Measurements from ENCODE around the gene SMAD6. TPM values are rescaled to one million over a fixed set of nuclear protein-coding genes. Genes with fewer than 3 reads are reported as not detected.
A peak's percentile ranks its signal among the peaks of the same experiment; 100 is the strongest.

The SMAD6 gene
- total RNA-seq, 1 experiment from 2014 or later = 6.6 TPM

GRCh38 chr15:66803749-66804148, 101.7 kb downstream of the SMAD6 start:
- Histone ChIP-seq H3K27me3 (ENCODE audit: insufficient read depth, low read length) (no peaks in the 10 kb centered on the region), H3K9me2 (ENCODE audit: insufficient read depth) (no peaks in the 10 kb centered on the region), H3K36me3 (ENCODE audit: control insufficient read depth in 1 of 2, insufficient read depth in 2 of 2, low read length in 2 of 2) (no peaks in the 10 kb centered on the region), H3K4me1 (ENCODE audit: control insufficient read depth in 1 of 2, insufficient read depth in 2 of 2, low read length in 2 of 2) (peaks cover 40 to 46% of the 10 kb centered on the region in 2 experiments), H3K4me2 (ENCODE audit: low read length) (peak overlapping the region; percentile 84), H3K27ac (ENCODE audit: low read depth, low read length) (peak overlapping the region; percentile 65), H2AFZ (ENCODE audit: low read depth, low read length, poor library complexity, severe bottlenecking) (no peak overlapping the region), H3K9me3 (ENCODE audit: control insufficient read depth in 1 of 2, insufficient read depth in 1 of 2, low read depth in 1 of 2, low read length in 2 of 2) (no peaks in the 10 kb centered on the region), H3K4me3 (replicated peaks in 1 of 2; ENCODE audit: low read depth in 1 of 2, low read length in 2 of 2) (no peak overlapping the region), H4K20me1 (ENCODE audit: insufficient read depth) (no peaks in the 10 kb centered on the region), H3K9ac (ENCODE audit: low read length) (peak overlapping the region; percentile 46; the same call in 1 of the 2 replicates), H3K79me2 (ENCODE audit: insufficient read depth, low read length) (no peaks in the 10 kb centered on the region)
- intact Hi-C loops (cut with micrococcal nuclease) = loop anchor here (5.0 kb wide), 1 partner anchor 39 kb away; no protein-coding TSS in a partner anchor
- TF ChIP-seq JUND (IDR thresholded peaks at IDR 0.05) (no peak), EZH2phosphoT487 (IDR thresholded peaks at IDR 0.05; ENCODE audit: borderline replicate concordance) (no peak), CEBPB (IDR thresholded peaks at IDR 0.05; ENCODE audit: low read depth) (no peak), TCF7L2 (IDR thresholded peaks at IDR 0.05; ENCODE audit: borderline replicate concordance, extremely low read depth, insufficient read depth, insufficient read length) (no peak), ZFX (IDR thresholded peaks at IDR 0.05) (no peak), CTCF (IDR thresholded peaks at IDR 0.05 in 2 of 3, conservative IDR thresholded peaks at IDR 0.05 in 1 of 3; ENCODE audit: borderline replicate concordance in 1 of 3, insufficient read depth in 1 of 3, low read depth in 2 of 3, low read length in 2 of 3) (no peak), SP1 (IDR thresholded peaks at IDR 0.05; ENCODE audit: low read depth) (no peak), RAD21 (IDR thresholded peaks at IDR 0.05; ENCODE audit: low read depth) (no peak), ELF1 (IDR thresholded peaks at IDR 0.05; ENCODE audit: borderline replicate concordance, low read depth) (no peak), ATF3 (IDR thresholded peaks at IDR 0.05) (no peak), POLR2A (IDR thresholded peaks at IDR 0.05; ENCODE audit: borderline replicate concordance, extremely low read depth, insufficient read depth, insufficient read length) (no peak), CBX3 (IDR thresholded peaks at IDR 0.05; ENCODE audit: low read depth) (no peak), REST (IDR thresholded peaks at IDR 0.05; ENCODE audit: low read depth) (no peak)
- ATAC-seq (0 out of 2 replicates have a peak, but pooled peaks have one; percentile 4), DNase-seq (ENCODE audit: low read depth, low spot score) (no peak)
- RAD21 ChIA-PET (ENCODE audit: low non-redundant PET in 1 of 2, low total read pairs in 2 of 2, uncharacterized antibody in 2 of 2, unreplicated experiment in 2 of 2) = no interaction called here
- BruUV-seq (replicated peaks) = no TSS peak
- POLR2A ChIA-PET = interaction anchor here (1.3 kb wide), 1 partner anchor 14 kb away, joined by 4 read pairs; no protein-coding TSS in a partner anchor
- CTCF ChIA-PET = interaction anchor here (1.2 to 2.5 kb wide), 2 partner anchors 48 to 185 kb away, joined by 4 to 13 read pairs; no protein-coding TSS in a partner anchor

Measured in HCT116 (cell line).